HCT116 (cell line): ENCODE results near the gene CDK14. TPM values are rescaled to one million over a fixed set of nuclear protein-coding genes. Genes with fewer than 3 reads are reported as not detected.

Experiments used
- ATAC-seq: fragments of 200-7000 bp; cut with Tn5 transposase; 2 replicates; pipeline ENCODE4 v1.9.1; 2020; ENCODE audit warnings: mild to moderate bottlenecking, moderate library complexity
- BruUV-seq: library from RNA; stranded (reverse); fragments of 400-500 nt; replicated peaks from 2 replicates; lab custom pipeline; 2021; lab: Mats Ljungman, UMichigan
- CTCF ChIA-PET: fragments of 300-600 bp; sonication (Branson Sonifier 250); formaldehyde crosslinking; loops from one replicate; lab custom pipeline; 2021; ENCODE audit warnings: antibody characterized with exemption; lab: Charles Lee
- POLR2A ChIA-PET: fragments of 300-600, 350-600 bp; sonication (Branson Sonifier 250); formaldehyde crosslinking; loops from one replicate; lab custom pipeline; 2021; ENCODE audit warnings: antibody characterized with exemption; lab: Charles Lee
- RAD21 ChIA-PET, 2 experiments: fragments of 300-600 bp; sonication (Branson Sonifier 250); formaldehyde crosslinking; loops; one replicate each; lab custom pipeline; 2023; ENCODE audit warnings: low total read pairs in 2 of 2; ENCODE audit not compliant: uncharacterized antibody in 2 of 2, unreplicated experiment in 2 of 2, low non-redundant PET in 1 of 2; lab: Charles Lee
- DNase-seq: peaks from one replicate; pipeline ENCODE4 v3.0.0-alpha.2; 2010; ENCODE audit warnings: low read depth, low spot score
- H2AFZ ChIP-seq: fragments of 200-600 bp; shearing (Covaris generic), sonication (generic); 2 replicates; pipeline ENCODE4 v1.6.1; 2017; ENCODE audit warnings: low read depth, mixed run types, mixed read lengths, antibody characterized with exemption, low read length; ENCODE audit not compliant: poor library complexity, severe bottlenecking
- H3K27ac ChIP-seq: 2 replicates; pipeline ENCODE4 v1.5.1; 2012; ENCODE audit warnings: low read depth, low read length
- H3K27me3 ChIP-seq: fragments of 200-600 bp; sonication (generic); 2 replicates; pipeline ENCODE4 v1.6.1; 2016; ENCODE audit warnings: mixed run types, low read length, mixed read lengths; ENCODE audit not compliant: insufficient read depth
- H3K36me3 ChIP-seq, 2 experiments: fragments of 200-500 bp in 1 of 2; fragments of 200-600 bp in 1 of 2; sonication (Bioruptor generic) in 1 of 2; sonication (generic) in 1 of 2; 2 replicates each; pipeline versions ENCODE4 v1.5.1 to v1.6.1; 2014 to 2016; ENCODE audit warnings: low read length in 2 of 2, inconsistent platforms in 1 of 2, mixed read lengths in 1 of 2, mixed run types in 1 of 2; ENCODE audit not compliant: insufficient read depth in 2 of 2, control insufficient read depth in 1 of 2
- H3K4me1 ChIP-seq, 2 experiments: fragments of 200-600 bp in 1 of 2; sonication (generic) in 1 of 2; 2 replicates each; pipeline versions ENCODE4 v1.5.1 to v1.6.1; 2012 to 2017; ENCODE audit warnings: low read length in 2 of 2, inconsistent platforms in 1 of 2, mild to moderate bottlenecking in 1 of 2, mixed read lengths in 1 of 2, mixed run types in 1 of 2, moderate library complexity in 1 of 2; ENCODE audit not compliant: insufficient read depth in 2 of 2, control insufficient read depth in 1 of 2
- H3K4me2 ChIP-seq: fragments of 200-600 bp; sonication (generic); 2 replicates; pipeline ENCODE4 v1.6.1; 2017; ENCODE audit warnings: mixed run types, low read length, mixed read lengths
- H3K4me3 ChIP-seq, 2 experiments: fragments of 200-600 bp in 1 of 2; sonication (generic) in 1 of 2; replicated peaks in 1 of 2; 2 replicates each; pipeline ENCODE4 v1.5.1; 2011 to 2016; ENCODE audit warnings: low read length in 2 of 2, control low read depth in 1 of 2, low read depth in 1 of 2, mild to moderate bottlenecking in 1 of 2, mixed read lengths in 1 of 2, mixed run types in 1 of 2
- H3K79me2 ChIP-seq: fragments of 200-600 bp; sonication (generic); 2 replicates; pipeline ENCODE4 v1.6.1; 2017; ENCODE audit warnings: mild to moderate bottlenecking, mixed run types, low read length, moderate library complexity, mixed read lengths; ENCODE audit not compliant: insufficient read depth
- H3K9ac ChIP-seq: fragments of 200-600 bp; sonication (generic); 2 replicates; pipeline ENCODE4 v1.6.1; 2016; ENCODE audit warnings: low read length, mixed read lengths
- H3K9me2 ChIP-seq: fragments of 200-600 bp; sonication (generic), shearing (Covaris generic); 2 replicates; pipeline ENCODE4 v1.6.1; 2017; ENCODE audit warnings: mixed run types, mild to moderate bottlenecking, moderate library complexity; ENCODE audit not compliant: insufficient read depth
- H3K9me3 ChIP-seq, 2 experiments: fragments of 200-500 bp in 1 of 2; fragments of 200-600 bp in 1 of 2; sonication (Bioruptor generic) in 1 of 2; sonication (generic) in 1 of 2; 2 replicates each; pipeline ENCODE4 v1.6.1; 2014 to 2017; ENCODE audit warnings: low read length in 2 of 2, mixed read lengths in 2 of 2, inconsistent platforms in 1 of 2, low read depth in 1 of 2, mild to moderate bottlenecking in 1 of 2, mixed run types in 1 of 2, moderate library complexity in 1 of 2; ENCODE audit not compliant: control insufficient read depth in 1 of 2, insufficient read depth in 1 of 2
- H4K20me1 ChIP-seq: fragments of 200-600 bp; sonication (generic), shearing (Covaris generic); 2 replicates; pipeline ENCODE4 v1.6.1; 2017; ENCODE audit warnings: mixed run types, mild to moderate bottlenecking, moderate library complexity; ENCODE audit not compliant: insufficient read depth
- EGR1 ChIP-seq: IDR thresholded peaks from 2 replicates; pipeline ENCODE4 v1.6.1; 2012; ENCODE audit warnings: low read depth
- ELF1 ChIP-seq: IDR thresholded peaks from 2 replicates; pipeline ENCODE4 v1.6.1; 2012; ENCODE audit warnings: low read depth, borderline replicate concordance
- EZH2 ChIP-seq: fragments of 200-600 bp; sonication (generic); IDR thresholded peaks from 2 replicates; pipeline ENCODE4 v1.6.1; 2017; ENCODE audit warnings: antibody characterized with exemption, mixed run types
- EZH2phosphoT487 ChIP-seq: fragments of 200-600 bp; IDR thresholded peaks from 2 replicates; pipeline ENCODE4 v1.6.1; 2018; ENCODE audit warnings: antibody characterized with exemption, borderline replicate concordance
- JUND ChIP-seq: IDR thresholded peaks from 2 replicates; pipeline ENCODE4 v1.6.1; 2012
- POLR2AphosphoS5 ChIP-seq: IDR thresholded peaks from 2 replicates; pipeline ENCODE4 v1.6.1; 2011; ENCODE audit warnings: mild to moderate bottlenecking, low read depth, low read length, moderate library complexity
- REST ChIP-seq: IDR thresholded peaks from 2 replicates; pipeline ENCODE4 v1.6.1; 2012; ENCODE audit warnings: low read depth
- SP1 ChIP-seq: IDR thresholded peaks from 2 replicates; pipeline ENCODE4 v1.6.1; 2012; ENCODE audit warnings: low read depth
- SRF ChIP-seq: IDR thresholded peaks from 2 replicates; pipeline ENCODE4 v1.6.1; 2012; ENCODE audit warnings: low read depth
- YY1 ChIP-seq: IDR thresholded peaks from 2 replicates; pipeline ENCODE4 v1.6.1; 2011; ENCODE audit warnings: low read length, low read depth, moderate library complexity, mild to moderate bottlenecking; ENCODE audit not compliant: insufficient replicate concordance; ENCODE audit errors: extremely low read depth
- ZFX ChIP-seq: fragments of 450-650 bp; IDR thresholded peaks from 2 replicates; pipeline ENCODE4 v1.6.1; 2017
- ZNF274 ChIP-seq: fragments of 200-500 bp; sonication (Bioruptor generic); IDR thresholded peaks from 2 replicates; pipeline ENCODE4 v1.6.1; 2014; ENCODE audit warnings: mild to moderate bottlenecking, low read depth, low read length, inconsistent platforms
- intact Hi-C: fragments of 100-400 bp; cut with micrococcal nuclease; formaldehyde crosslinking; loops from 2 replicates; pipeline ENCODE4 v1.10.0; 2022
- total RNA-seq: library from RNA; stranded (reverse); gene quantifications from one replicate; pipeline ENCODE4 v1.2.1, GENCODE V29; 2021; ENCODE audit not compliant: unreplicated experiment
- TF ChIP-seq, protein P1 (sequence below), 3 experiments: fragments of 200-600 bp in 1 of 3; sonication (generic) in 1 of 3; IDR thresholded peaks in 2 of 3; conservative IDR thresholded peaks in 1 of 3; 2 replicates each; pipeline ENCODE4 v1.5.1; 2012 to 2017; ENCODE audit warnings: low read depth in 2 of 3, low read length in 2 of 3, antibody characterized with exemption in 1 of 3, borderline replicate concordance in 1 of 3, control low read depth in 1 of 3, mild to moderate bottlenecking in 1 of 3, mixed read lengths in 1 of 3, mixed run types in 1 of 3, moderate library complexity in 1 of 3; ENCODE audit not compliant: insufficient read depth in 1 of 3
- TF ChIP-seq, protein P2 (sequence below): IDR thresholded peaks from 2 replicates; pipeline ENCODE4 v1.6.1; 2012

The CDK14 gene
- total RNA-seq, 1 experiment from 2014 or later, result 10.2 TPM

GRCh38 chr7:90968871-90969270 lies 372.8 kb downstream of the CDK14 start:
- no peak for DNase-seq
- Histone ChIP-seq H3K79me2 (no peaks in the 10 kb centered on the region), H3K9me3 (no peaks in the 10 kb centered on the region), H4K20me1 (no peaks in the 10 kb centered on the region), H3K4me1 (no peaks in the 10 kb centered on the region), H2AFZ (no peak overlapping the region), H3K9me2 (no peaks in the 10 kb centered on the region)
- CTCF ChIA-PET, result no interaction called here
- BruUV-seq, result no TSS peak
- POLR2A ChIA-PET, result no interaction called here
- TF ChIP-seq, protein P1, sequence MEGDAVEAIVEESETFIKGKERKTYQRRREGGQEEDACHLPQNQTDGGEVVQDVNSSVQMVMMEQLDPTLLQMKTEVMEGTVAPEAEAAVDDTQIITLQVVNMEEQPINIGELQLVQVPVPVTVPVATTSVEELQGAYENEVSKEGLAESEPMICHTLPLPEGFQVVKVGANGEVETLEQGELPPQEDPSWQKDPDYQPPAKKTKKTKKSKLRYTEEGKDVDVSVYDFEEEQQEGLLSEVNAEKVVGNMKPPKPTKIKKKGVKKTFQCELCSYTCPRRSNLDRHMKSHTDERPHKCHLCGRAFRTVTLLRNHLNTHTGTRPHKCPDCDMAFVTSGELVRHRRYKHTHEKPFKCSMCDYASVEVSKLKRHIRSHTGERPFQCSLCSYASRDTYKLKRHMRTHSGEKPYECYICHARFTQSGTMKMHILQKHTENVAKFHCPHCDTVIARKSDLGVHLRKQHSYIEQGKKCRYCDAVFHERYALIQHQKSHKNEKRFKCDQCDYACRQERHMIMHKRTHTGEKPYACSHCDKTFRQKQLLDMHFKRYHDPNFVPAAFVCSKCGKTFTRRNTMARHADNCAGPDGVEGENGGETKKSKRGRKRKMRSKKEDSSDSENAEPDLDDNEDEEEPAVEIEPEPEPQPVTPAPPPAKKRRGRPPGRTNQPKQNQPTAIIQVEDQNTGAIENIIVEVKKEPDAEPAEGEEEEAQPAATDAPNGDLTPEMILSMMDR (IDR thresholded peaks at IDR 0.05 in 2 of 3, conservative IDR thresholded peaks at IDR 0.05 in 1 of 3; ENCODE audit: borderline replicate concordance in 1 of 3, insufficient read depth in 1 of 3, low read depth in 2 of 3, low read length in 2 of 3), result no peak
- TF ChIP-seq ZNF274 (no peak), REST (no peak), YY1 (no peak), EZH2phosphoT487 (no peak), ELF1 (no peak), JUND (no peak), SRF (no peak), SP1 (no peak), EZH2 (no peak), ZFX (no peak), POLR2AphosphoS5 (no peak), EGR1 (no peak)
- TF ChIP-seq, protein P2, sequence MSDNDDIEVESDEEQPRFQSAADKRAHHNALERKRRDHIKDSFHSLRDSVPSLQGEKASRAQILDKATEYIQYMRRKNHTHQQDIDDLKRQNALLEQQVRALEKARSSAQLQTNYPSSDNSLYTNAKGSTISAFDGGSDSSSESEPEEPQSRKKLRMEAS, result no peak
- TF ChIP-seq, all 23 proteins: peak for 0
- Histone ChIP-seq H3K36me3 (no peaks in the 10 kb centered on the region), H3K27ac (no peak overlapping the region), H3K27me3 (no peaks in the 10 kb centered on the region), H3K4me2 (no peak overlapping the region), H3K4me3 (no peak overlapping the region), H3K9ac (no peak overlapping the region)
- ATAC-seq, result no peak
- intact Hi-C loops, result no loop called here
- RAD21 ChIA-PET, result no interaction called here
